H1 (cell line): ENCODE results near the gene GPR21. TPM values are rescaled to one million over a fixed set of nuclear protein-coding genes. Genes with fewer than 3 reads are reported as not detected.

Experiments used
- BACH1 ChIP-seq: IDR thresholded peaks from 2 replicates; pipeline ENCODE4 v1.6.1; 2012; ENCODE audit warnings: low read length, improper control_type of control experiment
- CBX5 ChIP-seq: fragments of 300-800, 300-1000 bp; sonication (generic); IDR thresholded peaks from 2 replicates; pipeline ENCODE4 v1.7.1; 2016; ENCODE audit warnings: antibody characterized with exemption, low read length, low read depth
- MAFK ChIP-seq: IDR thresholded peaks from 2 replicates; pipeline ENCODE4 v1.6.1; 2012; ENCODE audit warnings: low read depth, mild to moderate bottlenecking, improper control_type of control experiment, low read length
- SP1 ChIP-seq: IDR thresholded peaks from 2 replicates; pipeline ENCODE4 v1.6.1; 2011; ENCODE audit warnings: low read depth, low read length
- TAF1 ChIP-seq: IDR thresholded peaks from 2 replicates; pipeline ENCODE4 v1.6.1; 2011; ENCODE audit warnings: mild to moderate bottlenecking, low read depth, low read length
- polyA plus RNA-seq, 7 experiments: library from polyadenylated mRNA; depleted of rRNA in 3 of 7; stranded (reverse) in 5 of 7; unstranded in 2 of 7; fragments of >200 nt in 5 of 7; fragments of 200-250 nt in 2 of 7; gene quantifications; 1 replicate in 5 of 7; 2 replicates in 1 of 7; 4 replicates in 1 of 7; pipeline versions ENCODE4 v1.2.1 to v1.2.3, GENCODE V29; 2011 to 2013; ENCODE audit warnings: missing spikeins in 2 of 7, mixed read lengths in 2 of 7
- total RNA-seq: library from RNA; stranded (reverse); fragmentation: NEBNext Ultra II Directional; extraction: Animal tissue kit (Norgen Biotek cat#: 25700); gene quantifications from 2 replicates; pipeline ENCODE4 v1.2.1, GENCODE V29; 2021

The GPR21 gene
- total and polyA plus RNA-seq, 2 of the 8 experiments (the other 6 are each of a cell fraction or from before 2014, with no cell fraction given), result 0.58 to 0.71 TPM

GRCh38 chr9:123083680-123084079, 50.2 kb downstream of the GPR21 start (continued):
- TF ChIP-seq BACH1 (no peak), MAFK (no peak), CBX5 (no peak), SP1 (no peak), TAF1 (no peak)
